Coronary artery (tissue), 2 donors: ENCODE measurements around the gene NCAM1.
A peak's percentile ranks its signal among the peaks of the same experiment; 100 is the strongest.

Experiments used
- DNase-seq: peaks from one replicate; pipeline ENCODE4 v3.0.0-alpha.2; 2017; ENCODE audit warnings: low spot score
- H3K27ac ChIP-seq, 2 donors: fragments of 200-600 bp; sonication (generic); one replicate each; pipeline ENCODE4 v1.5.1; 2016 to 2019
- H3K4me3 ChIP-seq: fragments of 200-600 bp; sonication (generic); 2 replicates; pipeline ENCODE4 v1.5.1; 2016; ENCODE audit warnings: mild to moderate bottlenecking, moderate library complexity
- TF ChIP-seq, protein P1 (sequence below): fragments of 200-600 bp; sonication (generic); IDR thresholded peaks from one replicate; pipeline ENCODE4 v1.5.1; 2019; ENCODE audit warnings: antibody characterized with exemption

Gene NCAM1

DNA sequence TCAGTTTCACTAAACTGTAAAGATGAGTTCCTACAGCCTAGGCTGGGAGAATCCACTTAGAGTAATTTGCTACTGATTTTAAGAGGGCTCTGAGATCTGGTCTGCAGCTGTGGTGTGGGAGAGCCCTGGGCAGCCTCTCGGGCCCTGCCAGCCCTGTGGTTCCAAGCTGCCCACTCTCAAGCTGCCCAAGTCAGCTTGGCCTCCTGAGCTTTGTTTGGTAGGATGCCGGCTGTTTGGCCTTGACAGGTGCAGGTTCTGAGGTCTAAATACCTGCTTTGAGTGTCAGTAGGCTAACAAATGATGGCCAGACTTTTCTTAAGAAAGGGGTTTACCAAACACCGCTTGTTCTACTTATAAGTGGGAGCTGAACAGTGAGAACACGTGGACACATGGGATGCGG is 219.9 kb downstream of the NCAM1 start:
- no peak for DNase-seq
- Histone ChIP-seq H3K27ac (no peak overlapping the region), H3K4me3 (no peak overlapping the region)
- TF ChIP-seq, protein P1, sequence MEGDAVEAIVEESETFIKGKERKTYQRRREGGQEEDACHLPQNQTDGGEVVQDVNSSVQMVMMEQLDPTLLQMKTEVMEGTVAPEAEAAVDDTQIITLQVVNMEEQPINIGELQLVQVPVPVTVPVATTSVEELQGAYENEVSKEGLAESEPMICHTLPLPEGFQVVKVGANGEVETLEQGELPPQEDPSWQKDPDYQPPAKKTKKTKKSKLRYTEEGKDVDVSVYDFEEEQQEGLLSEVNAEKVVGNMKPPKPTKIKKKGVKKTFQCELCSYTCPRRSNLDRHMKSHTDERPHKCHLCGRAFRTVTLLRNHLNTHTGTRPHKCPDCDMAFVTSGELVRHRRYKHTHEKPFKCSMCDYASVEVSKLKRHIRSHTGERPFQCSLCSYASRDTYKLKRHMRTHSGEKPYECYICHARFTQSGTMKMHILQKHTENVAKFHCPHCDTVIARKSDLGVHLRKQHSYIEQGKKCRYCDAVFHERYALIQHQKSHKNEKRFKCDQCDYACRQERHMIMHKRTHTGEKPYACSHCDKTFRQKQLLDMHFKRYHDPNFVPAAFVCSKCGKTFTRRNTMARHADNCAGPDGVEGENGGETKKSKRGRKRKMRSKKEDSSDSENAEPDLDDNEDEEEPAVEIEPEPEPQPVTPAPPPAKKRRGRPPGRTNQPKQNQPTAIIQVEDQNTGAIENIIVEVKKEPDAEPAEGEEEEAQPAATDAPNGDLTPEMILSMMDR, result no peak

DNA sequence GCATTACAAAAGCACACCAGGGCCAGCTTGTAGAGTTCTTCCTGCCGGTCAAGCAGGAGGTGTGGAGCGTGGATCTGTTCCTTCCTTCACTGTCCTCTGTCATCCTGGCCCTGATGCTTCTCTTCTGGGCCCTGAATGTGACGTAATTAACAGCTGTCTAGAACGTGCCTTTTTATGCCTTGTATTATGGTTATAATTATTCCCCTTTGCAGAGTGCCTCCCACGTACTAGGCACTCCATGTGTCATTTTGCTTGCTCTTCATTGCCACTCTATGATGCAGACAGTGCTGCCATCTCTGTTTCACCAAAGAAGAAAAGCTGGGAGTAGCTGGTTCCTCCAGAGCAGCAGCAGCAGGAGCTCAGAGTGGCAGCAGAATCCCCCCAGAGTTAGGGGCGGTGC is 221.1 kb downstream of the NCAM1 start:
- no peak overlapping the region for H3K27ac ChIP-seq
- TF ChIP-seq, protein P1, result no peak

DNA sequence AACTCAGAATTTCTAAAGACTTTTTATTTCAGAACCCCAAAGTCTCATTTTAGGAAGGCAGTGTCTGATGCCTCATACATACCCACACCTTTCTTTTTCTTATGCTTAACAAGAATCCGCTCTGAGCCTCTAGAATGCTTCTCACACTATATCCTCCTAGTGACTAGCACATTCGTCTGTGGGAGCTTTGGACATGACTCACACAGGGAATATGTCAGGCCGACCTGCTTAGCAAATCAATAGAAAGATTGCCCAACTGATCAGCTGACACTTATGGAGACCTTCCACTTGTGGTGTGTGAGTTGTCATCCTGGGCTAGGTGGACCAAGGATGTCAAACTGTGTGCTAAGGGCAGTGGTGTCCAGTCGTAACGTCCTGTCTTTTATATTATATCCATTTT is 223.3 kb downstream of the NCAM1 start:
- no peak for DNase-seq
- no peak overlapping the region for H3K27ac ChIP-seq
- H3K4me3 ChIP-seq, result no peak overlapping the region
- TF ChIP-seq, protein P1, result no peak

More for the DNA sequence above, 221.1 kb downstream of the NCAM1 start:
- no peak overlapping the region for H3K4me3 ChIP-seq
- no peak for DNase-seq

DNA sequence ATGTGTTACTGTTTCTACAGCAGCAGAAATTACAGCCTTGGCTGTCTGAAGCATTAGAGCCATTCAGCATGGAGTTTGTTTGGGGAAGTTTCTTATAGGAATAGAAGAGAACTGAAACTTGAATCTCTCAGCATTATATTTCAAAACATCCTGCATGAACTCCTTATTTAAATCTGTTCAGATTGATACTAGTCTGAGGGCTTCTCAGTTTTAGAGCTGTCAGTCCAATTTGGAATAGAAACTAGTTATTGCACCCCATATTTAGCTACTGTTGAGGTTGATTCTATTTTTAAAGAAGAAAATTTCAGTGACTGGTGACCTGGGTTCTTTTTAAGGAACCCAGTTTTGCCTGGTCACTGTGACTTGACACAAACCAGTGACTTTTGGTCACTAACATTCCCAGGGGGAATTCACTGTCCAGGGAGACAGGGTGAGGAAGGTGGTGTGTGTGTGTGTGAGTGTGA is 227.2 kb downstream of the NCAM1 start:
- Histone ChIP-seq H3K27ac (peak overlapping the region in 1 of 2 donors; percentile 9), H3K4me3 (no peak overlapping the region)
- DNase-seq, result no peak
- TF ChIP-seq, protein P1, result no peak

DNA sequence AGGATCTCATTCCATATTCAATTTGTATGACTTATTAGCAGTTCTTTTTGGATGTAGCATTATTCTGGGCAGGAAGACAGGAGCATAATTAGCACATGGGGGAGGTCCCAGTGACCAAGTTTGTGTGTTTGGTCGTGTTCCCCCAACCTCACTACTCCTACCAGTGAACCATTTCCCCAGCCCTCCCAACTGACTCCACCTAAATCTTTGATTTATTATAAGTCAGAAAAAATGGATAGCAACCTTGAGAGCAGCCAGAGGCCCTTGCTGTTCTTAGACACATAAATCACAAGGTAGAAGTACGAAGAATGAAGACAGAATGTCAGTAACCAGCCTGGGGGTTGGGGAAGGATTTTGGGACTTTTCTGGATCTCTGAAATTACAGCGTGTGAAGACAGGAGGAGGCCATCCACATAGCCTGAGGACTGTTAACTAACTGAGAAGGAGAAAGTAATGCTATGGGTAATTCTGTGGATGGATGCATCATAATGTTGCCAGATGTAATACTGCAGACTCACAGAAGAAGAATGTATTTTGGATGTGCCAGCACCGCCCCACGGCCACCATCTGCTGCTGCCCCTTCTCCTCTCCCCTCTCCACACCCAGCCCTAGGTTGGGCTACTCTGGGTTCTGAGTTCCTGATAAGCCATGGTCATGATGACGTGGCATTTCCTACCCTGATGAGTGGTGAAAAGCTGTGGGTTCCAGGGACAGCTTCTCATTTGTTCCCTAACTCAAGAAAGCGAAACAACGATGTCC is 228.9 kb downstream of the NCAM1 start:
- no peak for DNase-seq
- H3K27ac ChIP-seq, result peak overlapping the region; percentile 27 to 43
- peak overlapping the region; percentile 27 for H3K4me3 ChIP-seq
- TF ChIP-seq, protein P1, result no peak

- TF ChIP-seq, protein P1, result no peak
- DNase-seq, result no peak
- H3K27ac ChIP-seq, result no peak overlapping the region
- no peak overlapping the region for H3K4me3 ChIP-seq
Observed at GRCh38 chr11:113192121-113192925, 231.1 kb downstream of the NCAM1 start.
